ENCODE measurements around the gene RAB3IP.

Gene RAB3IP

GRCh38 chr12:69833696-69834095 lies 95.0 kb downstream of the RAB3IP start:
- H3K27me3 ChIP-seq = peaks cover 27% of the 10 kb centered on the region
- H3K4me1 ChIP-seq (ENCODE audit: control insufficient read depth in 1 of 2, insufficient read depth in 1 of 2, low read depth in 1 of 2, low read length in 1 of 2) = no peaks in the 10 kb centered on the region
- TF ChIP-seq CTCF (IDR thresholded peaks at IDR 0.05) = no peak
- no peak overlapping the region for H3K27ac ChIP-seq
- no peak overlapping the region for H3K4me3 ChIP-seq (ENCODE audit: low read depth in 1 of 2, low read length in 1 of 2)
- H3K9me3 ChIP-seq = no peaks in the 10 kb centered on the region
- H3K36me3 ChIP-seq = no peaks in the 10 kb centered on the region

DNA sequence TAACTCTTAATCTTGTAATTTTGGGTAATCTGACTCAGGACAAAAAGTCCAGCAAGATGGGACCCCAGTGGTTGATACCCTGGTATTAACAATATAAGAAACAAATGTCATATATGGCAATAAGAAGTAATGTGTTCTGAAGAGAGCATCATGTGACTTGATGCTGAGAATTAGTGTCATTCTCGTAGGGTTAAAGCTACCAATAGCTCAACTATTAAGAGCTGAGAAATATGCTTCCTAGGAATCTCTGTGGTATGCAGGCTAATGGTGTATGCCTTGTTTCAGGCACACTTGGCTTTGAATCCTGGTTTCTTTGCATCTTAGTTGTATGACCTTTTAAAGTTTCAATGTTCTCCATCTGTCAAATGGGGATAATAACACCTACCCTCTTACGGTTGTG lies 95.5 kb downstream of the RAB3IP start:
- H3K4me1 ChIP-seq (ENCODE audit: control insufficient read depth in 1 of 2, insufficient read depth in 1 of 2, low read depth in 1 of 2, low read length in 1 of 2) = no peaks in the 10 kb centered on the region
- no peak overlapping the region for H3K27ac ChIP-seq
- TF ChIP-seq CTCF (IDR thresholded peaks at IDR 0.05) = no peak
- H3K36me3 ChIP-seq = no peaks in the 10 kb centered on the region
- no peak overlapping the region for H3K4me3 ChIP-seq (ENCODE audit: low read depth in 1 of 2, low read length in 1 of 2)
- H3K9me3 ChIP-seq = no peaks in the 10 kb centered on the region
- peaks cover 22% of the 10 kb centered on the region for H3K27me3 ChIP-seq

DNA sequence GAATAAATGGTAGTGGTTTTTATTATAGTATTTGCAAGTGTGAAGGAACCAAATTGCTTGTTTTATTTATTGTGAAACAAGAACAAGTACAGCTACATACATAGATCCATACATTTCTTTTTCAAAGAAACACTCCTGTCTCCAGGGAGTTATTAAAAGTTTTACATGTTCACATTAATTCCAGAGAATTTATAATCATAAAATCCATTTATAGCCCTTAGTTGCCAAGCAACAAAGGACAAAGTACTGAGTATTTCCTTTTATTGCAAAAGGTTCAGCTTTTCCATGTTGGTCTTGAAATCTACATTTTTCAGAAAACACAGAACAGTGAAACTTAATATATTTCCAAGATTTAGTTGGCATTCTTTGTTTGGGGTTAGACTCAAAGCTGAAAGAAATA lies 95.9 kb downstream of the RAB3IP start:
- no peaks in the 10 kb centered on the region for H3K4me1 ChIP-seq (ENCODE audit: control insufficient read depth in 1 of 2, insufficient read depth in 1 of 2, low read depth in 1 of 2, low read length in 1 of 2)

GRCh38 chr12:69835081-69835480 lies 96.4 kb downstream of the RAB3IP start:
- Histone ChIP-seq H3K27ac (no peak overlapping the region), H3K4me1 (ENCODE audit: control insufficient read depth in 1 of 2, insufficient read depth in 1 of 2, low read depth in 1 of 2, low read length in 1 of 2) (no peaks in the 10 kb centered on the region), H3K9me3 (no peaks in the 10 kb centered on the region), H3K4me3 (ENCODE audit: low read depth in 1 of 2, low read length in 1 of 2) (no peak overlapping the region), H3K36me3 (no peaks in the 10 kb centered on the region), H3K27me3 (peaks cover 16% of the 10 kb centered on the region)
- TF ChIP-seq CTCF (IDR thresholded peaks at IDR 0.05) = no peak

More for the DNA sequence above, 95.9 kb downstream of the RAB3IP start:
- Histone ChIP-seq H3K27ac (no peak overlapping the region), H3K36me3 (no peaks in the 10 kb centered on the region), H3K9me3 (no peaks in the 10 kb centered on the region), H3K4me3 (ENCODE audit: low read depth in 1 of 2, low read length in 1 of 2) (no peak overlapping the region), H3K27me3 (peaks cover 18% of the 10 kb centered on the region)
- no peak for TF ChIP-seq CTCF (IDR thresholded peaks at IDR 0.05)

DNA sequence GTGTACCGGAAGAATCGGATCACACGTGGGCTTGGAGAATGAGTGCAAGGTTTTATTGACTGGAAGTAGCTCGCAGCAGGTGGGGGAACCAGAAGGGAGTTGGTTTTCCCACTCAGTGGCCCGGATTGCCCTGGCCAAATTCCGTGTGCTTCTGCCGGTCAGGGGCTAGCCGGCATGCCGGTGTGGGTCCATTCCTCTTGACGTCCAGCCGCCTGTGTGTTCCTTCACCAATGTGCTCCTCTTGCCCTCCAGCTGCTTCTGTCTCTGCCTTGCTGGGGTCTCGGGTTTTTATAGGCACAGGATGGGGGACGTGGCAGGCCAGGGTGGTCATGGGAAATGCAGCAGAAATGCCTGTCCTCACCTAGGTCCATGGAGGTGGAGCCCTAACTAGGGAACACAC lies 97.4 kb downstream of the RAB3IP start:
- Histone ChIP-seq H3K27ac (no peak overlapping the region), H3K27me3 (peaks cover 21% of the 10 kb centered on the region), H3K4me1 (ENCODE audit: control insufficient read depth in 1 of 2, insufficient read depth in 1 of 2, low read depth in 1 of 2, low read length in 1 of 2) (no peaks in the 10 kb centered on the region), H3K4me3 (ENCODE audit: low read depth in 1 of 2, low read length in 1 of 2) (no peak overlapping the region), H3K9me3 (no peaks in the 10 kb centered on the region), H3K36me3 (no peaks in the 10 kb centered on the region)
- no peak for TF ChIP-seq CTCF (IDR thresholded peaks at IDR 0.05)

- Histone ChIP-seq H3K36me3 (no peaks in the 10 kb centered on the region), H3K9me3 (no peaks in the 10 kb centered on the region), H3K27ac (no peak overlapping the region), H3K4me3 (ENCODE audit: low read depth in 1 of 2, low read length in 1 of 2) (no peak overlapping the region), H3K27me3 (peaks cover 12% of the 10 kb centered on the region), H3K4me1 (ENCODE audit: control insufficient read depth in 1 of 2, insufficient read depth in 1 of 2, low read depth in 1 of 2, low read length in 1 of 2) (no peaks in the 10 kb centered on the region)
- TF ChIP-seq CTCF (IDR thresholded peaks at IDR 0.05) = no peak
These were observed 98.5 kb downstream of the RAB3IP start for GRCh38 chr12:69837191-69837590.
